ENCODE measurements around the gene MTUS2. TPM values are rescaled to one million over a fixed set of nuclear protein-coding genes. Genes with fewer than 3 reads are reported as not detected.

The MTUS2 gene
- total RNA-seq, 1 experiment from 2014 or later, result 0.11 TPM

DNA sequence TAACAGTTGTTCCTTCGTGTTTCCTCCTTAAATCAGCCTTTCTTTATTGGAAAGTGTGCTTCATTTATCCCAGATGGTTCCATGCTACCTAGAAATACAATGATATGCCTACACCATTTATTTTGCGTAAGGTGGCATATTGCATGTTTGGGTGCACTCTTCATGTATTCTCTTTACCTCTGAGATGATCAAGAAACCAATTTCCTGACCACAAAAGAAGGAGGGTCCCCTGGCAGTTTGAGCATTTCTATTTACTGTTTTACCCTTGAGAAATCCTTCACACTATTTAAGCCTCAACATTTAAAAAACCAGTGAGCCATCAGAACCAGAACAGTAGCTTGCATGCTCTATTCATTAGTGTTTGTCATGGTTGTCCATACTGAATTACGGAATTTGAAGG lies 354.0 kb downstream of the MTUS2 start:
- POLR2A ChIA-PET (ENCODE audit: low non-redundant PET), result no interaction called here
- Histone ChIP-seq H3K4me3 (ENCODE audit: low read depth, low read length, poor library complexity, severe bottlenecking) (no peak overlapping the region), H3K4me1 (ENCODE audit: insufficient read depth, low read length, poor library complexity, severe bottlenecking) (no peaks in the 10 kb centered on the region), H3K36me3 (ENCODE audit: insufficient read depth, low read length, poor library complexity, severe bottlenecking) (no peaks in the 10 kb centered on the region), H3K9me3 (ENCODE audit: low read depth, low read length, poor library complexity, severe bottlenecking) (no peaks in the 10 kb centered on the region), H3K27ac (ENCODE audit: low read depth, low read length, poor library complexity, severe bottlenecking) (no peak overlapping the region), H3K27me3 (replicated peaks; ENCODE audit: insufficient read depth, low read depth, low read length, poor library complexity) (no peaks in the 10 kb centered on the region)
- CTCF ChIA-PET, result no interaction called here
- TF ChIP-seq, protein P1, sequence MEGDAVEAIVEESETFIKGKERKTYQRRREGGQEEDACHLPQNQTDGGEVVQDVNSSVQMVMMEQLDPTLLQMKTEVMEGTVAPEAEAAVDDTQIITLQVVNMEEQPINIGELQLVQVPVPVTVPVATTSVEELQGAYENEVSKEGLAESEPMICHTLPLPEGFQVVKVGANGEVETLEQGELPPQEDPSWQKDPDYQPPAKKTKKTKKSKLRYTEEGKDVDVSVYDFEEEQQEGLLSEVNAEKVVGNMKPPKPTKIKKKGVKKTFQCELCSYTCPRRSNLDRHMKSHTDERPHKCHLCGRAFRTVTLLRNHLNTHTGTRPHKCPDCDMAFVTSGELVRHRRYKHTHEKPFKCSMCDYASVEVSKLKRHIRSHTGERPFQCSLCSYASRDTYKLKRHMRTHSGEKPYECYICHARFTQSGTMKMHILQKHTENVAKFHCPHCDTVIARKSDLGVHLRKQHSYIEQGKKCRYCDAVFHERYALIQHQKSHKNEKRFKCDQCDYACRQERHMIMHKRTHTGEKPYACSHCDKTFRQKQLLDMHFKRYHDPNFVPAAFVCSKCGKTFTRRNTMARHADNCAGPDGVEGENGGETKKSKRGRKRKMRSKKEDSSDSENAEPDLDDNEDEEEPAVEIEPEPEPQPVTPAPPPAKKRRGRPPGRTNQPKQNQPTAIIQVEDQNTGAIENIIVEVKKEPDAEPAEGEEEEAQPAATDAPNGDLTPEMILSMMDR (conservative IDR thresholded peaks at IDR 0.05; ENCODE audit: low read depth, low read length), result no peak
- TF ChIP-seq EZH2 (IDR thresholded peaks at IDR 0.05; ENCODE audit: borderline replicate concordance, low read depth, low read length, poor library complexity, severe bottlenecking), result no peak
- BruUV-seq (replicated peaks), result no TSS peak
- intact Hi-C loops (cut with micrococcal nuclease; ENCODE audit: unreplicated experiment), result no loop called here
- DNase-seq (ENCODE audit: low spot score), result no peak

DNA sequence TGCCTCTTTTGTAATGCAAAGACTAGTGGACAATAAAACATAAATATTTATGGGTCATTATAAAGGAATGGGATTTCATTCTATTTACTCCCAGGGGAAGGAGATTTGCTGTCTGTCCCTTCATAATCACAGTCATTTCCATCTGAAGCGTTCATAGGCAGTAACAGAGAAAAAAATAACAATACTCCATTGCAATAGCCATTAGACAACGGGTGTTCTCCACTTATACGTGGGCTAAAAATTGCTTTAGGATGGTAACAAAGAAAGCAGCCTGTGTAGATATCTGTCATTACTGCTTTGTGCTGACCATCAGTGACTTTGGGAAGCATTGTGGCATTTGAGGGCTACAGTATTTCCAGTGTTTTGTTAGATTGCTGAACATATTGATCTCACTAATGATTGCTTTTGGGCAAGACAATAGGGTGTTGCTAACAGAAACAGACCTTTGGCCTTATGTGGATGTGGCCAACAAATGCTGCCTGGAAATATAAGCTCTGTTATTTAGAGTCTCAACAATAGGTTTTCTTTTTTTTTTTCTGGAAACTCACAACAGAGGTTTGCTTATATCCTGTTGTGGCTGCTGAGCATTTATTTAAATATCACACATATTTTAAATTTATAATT lies 355.2 kb downstream of the MTUS2 start:
- POLR2A ChIA-PET (ENCODE audit: low non-redundant PET), result no interaction called here
- no peaks in the 10 kb centered on the region for H3K4me1 ChIP-seq (ENCODE audit: insufficient read depth, low read length, poor library complexity, severe bottlenecking)
- no peak for DNase-seq (ENCODE audit: low spot score)
- intact Hi-C loops (cut with micrococcal nuclease; ENCODE audit: unreplicated experiment), result no loop called here
- no peaks in the 10 kb centered on the region for H3K36me3 ChIP-seq (ENCODE audit: insufficient read depth, low read length, poor library complexity, severe bottlenecking)
- TF ChIP-seq, protein P1 (conservative IDR thresholded peaks at IDR 0.05; ENCODE audit: low read depth, low read length), result no peak
- no peak for TF ChIP-seq EZH2 (IDR thresholded peaks at IDR 0.05; ENCODE audit: borderline replicate concordance, low read depth, low read length, poor library complexity, severe bottlenecking)
- CTCF ChIA-PET, result no interaction called here
- H3K9me3 ChIP-seq (ENCODE audit: low read depth, low read length, poor library complexity, severe bottlenecking), result no peaks in the 10 kb centered on the region
- no peaks in the 10 kb centered on the region for H3K27me3 ChIP-seq (replicated peaks; ENCODE audit: insufficient read depth, low read depth, low read length, poor library complexity)
- BruUV-seq (replicated peaks), result no TSS peak
- H3K4me3 ChIP-seq (ENCODE audit: low read depth, low read length, poor library complexity, severe bottlenecking), result no peak overlapping the region
- no peak overlapping the region for H3K27ac ChIP-seq (ENCODE audit: low read depth, low read length, poor library complexity, severe bottlenecking)

DNA sequence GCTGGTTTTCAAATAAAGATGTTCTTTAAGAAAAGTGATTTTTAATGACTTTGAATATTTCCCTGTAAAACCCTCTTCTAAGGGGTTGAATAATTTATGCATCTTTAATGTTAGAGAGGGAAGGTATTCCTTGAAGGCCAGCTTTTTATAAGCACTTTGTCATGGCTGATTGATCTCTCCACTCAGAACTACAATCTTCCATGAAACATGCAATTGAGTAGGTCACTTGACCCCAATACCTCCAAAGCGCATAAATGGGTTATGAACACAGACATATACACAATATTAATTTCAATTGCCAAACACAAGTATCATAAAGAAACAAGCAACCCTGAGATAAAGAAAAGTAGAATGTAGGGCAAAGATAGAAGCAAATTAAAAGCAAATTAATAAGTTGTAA lies 359.9 kb downstream of the MTUS2 start:
- H3K4me1 ChIP-seq (ENCODE audit: insufficient read depth, low read length, poor library complexity, severe bottlenecking), result no peaks in the 10 kb centered on the region
- H3K36me3 ChIP-seq (ENCODE audit: insufficient read depth, low read length, poor library complexity, severe bottlenecking), result no peaks in the 10 kb centered on the region
- no peak overlapping the region for H3K4me3 ChIP-seq (ENCODE audit: low read depth, low read length, poor library complexity, severe bottlenecking)
- POLR2A ChIA-PET (ENCODE audit: low non-redundant PET), result no interaction called here
- no peak overlapping the region for H3K27ac ChIP-seq (ENCODE audit: low read depth, low read length, poor library complexity, severe bottlenecking)
- H3K9me3 ChIP-seq (ENCODE audit: low read depth, low read length, poor library complexity, severe bottlenecking), result peaks cover 10% of the 10 kb centered on the region
- no peaks in the 10 kb centered on the region for H3K27me3 ChIP-seq (replicated peaks; ENCODE audit: insufficient read depth, low read depth, low read length, poor library complexity)
- TF ChIP-seq, protein P1 (conservative IDR thresholded peaks at IDR 0.05; ENCODE audit: low read depth, low read length), result no peak
- no peak for TF ChIP-seq EZH2 (IDR thresholded peaks at IDR 0.05; ENCODE audit: borderline replicate concordance, low read depth, low read length, poor library complexity, severe bottlenecking)
- no peak for DNase-seq (ENCODE audit: low spot score)
- BruUV-seq (replicated peaks), result no TSS peak
- CTCF ChIA-PET, result no interaction called here
- intact Hi-C loops (cut with micrococcal nuclease; ENCODE audit: unreplicated experiment), result no loop called here
